HepG2 (cell line): ENCODE results near the gene IFIT1. TPM values are rescaled to one million over a fixed set of nuclear protein-coding genes. Genes with fewer than 3 reads are reported as not detected.

Experiments used
- ATF2 ChIP-seq: sonication (generic); formaldehyde crosslinking; IDR thresholded peaks from 2 replicates; pipeline ENCODE4 v1.4.0; 2020; ENCODE audit warnings: missing genetic modification reagents
- CAMTA2 ChIP-seq: sonication (generic); formaldehyde crosslinking; IDR thresholded peaks from 2 replicates; pipeline ENCODE4 v1.4.0; 2020; ENCODE audit warnings: mild to moderate bottlenecking, missing genetic modification reagents, borderline replicate concordance
- HMGXB4 ChIP-seq, 2 experiments: sonication (generic) in 1 of 2; formaldehyde crosslinking in 1 of 2; IDR thresholded peaks; 2 replicates each; pipeline versions ENCODE4 v1.4.0 to v1.6.1; 2018 to 2020; ENCODE audit warnings: missing genetic modification reagents in 2 of 2, borderline replicate concordance in 1 of 2, low read depth in 1 of 2, mild to moderate bottlenecking in 1 of 2, missing biosample characterization in 1 of 2
- HNF4G ChIP-seq, 2 experiments: sonication (generic) in 1 of 2; formaldehyde crosslinking in 1 of 2; IDR thresholded peaks; 2 replicates each; pipeline versions ENCODE4 v1.4.0 to v1.6.1; 2011 to 2020; ENCODE audit warnings: borderline replicate concordance in 2 of 2, low read depth in 2 of 2, mild to moderate bottlenecking in 2 of 2, low read length in 1 of 2, missing genetic modification reagents in 1 of 2, moderate library complexity in 1 of 2
- IKZF1 ChIP-seq: fragments of 450-650 bp; IDR thresholded peaks from 2 replicates; pipeline ENCODE4 v1.7.1; 2016
- IKZF4 ChIP-seq: sonication (generic); formaldehyde crosslinking; IDR thresholded peaks from 2 replicates; pipeline ENCODE4 v1.5.1; 2020; ENCODE audit warnings: borderline replicate concordance, mild to moderate bottlenecking, low read depth, missing genetic modification reagents; ENCODE audit errors: not compliant biosample characterization
- MAF1 ChIP-seq: sonication (generic); formaldehyde crosslinking; IDR thresholded peaks from 2 replicates; pipeline ENCODE4 v1.5.0; 2020; ENCODE audit warnings: missing genetic modification reagents, borderline replicate concordance
- PHF5A ChIP-seq: IDR thresholded peaks from one replicate; pipeline ENCODE4 v1.6.1; 2018; ENCODE audit warnings: low read depth, missing genetic modification reagents; ENCODE audit not compliant: unreplicated experiment
- RNF2 ChIP-seq: fragments of 450-650 bp; conservative IDR thresholded peaks from 2 replicates; pipeline ENCODE4 v1.6.1; 2016; ENCODE audit warnings: low read depth
- SKI ChIP-seq: fragments of 450-650 bp; IDR thresholded peaks from one replicate; pipeline ENCODE4 v1.6.1; 2018; ENCODE audit warnings: mild to moderate bottlenecking; ENCODE audit not compliant: partially characterized antibody
- TCF12 ChIP-seq, 2 experiments: fragments of 450-650 bp in 1 of 2; sonication (generic) in 1 of 2; formaldehyde crosslinking in 1 of 2; IDR thresholded peaks; 2 replicates each; pipeline versions ENCODE4 v1.6.1 to v1.8.0; 2017 to 2022; ENCODE audit warnings: antibody characterized with exemption in 1 of 2, mild to moderate bottlenecking in 1 of 2, missing genetic modification reagents in 1 of 2, moderate library complexity in 1 of 2
- THAP11 ChIP-seq: IDR thresholded peaks from 2 replicates; pipeline ENCODE4 v1.6.1; 2016; ENCODE audit warnings: missing biosample characterization, missing genetic modification reagents
- ZBTB26 ChIP-seq: IDR thresholded peaks from 2 replicates; pipeline ENCODE4 v1.6.1; 2016; ENCODE audit warnings: missing compliant biosample characterization, missing genetic modification reagents, borderline replicate concordance
- ZFY ChIP-seq: sonication (generic); formaldehyde crosslinking; IDR thresholded peaks from 2 replicates; pipeline ENCODE4 v1.4.0; 2020; ENCODE audit warnings: missing genetic modification reagents
- ZNF331 ChIP-seq: sonication (generic); formaldehyde crosslinking; IDR thresholded peaks from 2 replicates; pipeline ENCODE4 v1.4.0; 2020; ENCODE audit warnings: missing genetic modification reagents
- ZNF567 ChIP-seq: sonication (generic); formaldehyde crosslinking; IDR thresholded peaks from 2 replicates; pipeline ENCODE4 v1.8.1; 2023; ENCODE audit warnings: mild to moderate bottlenecking, missing genetic modification reagents, borderline replicate concordance
- ZNF609 ChIP-seq: sonication (generic); formaldehyde crosslinking; IDR thresholded peaks from 2 replicates; pipeline ENCODE4 v1.4.0; 2020; ENCODE audit warnings: mild to moderate bottlenecking, missing genetic modification reagents, borderline replicate concordance
- ZSCAN20 ChIP-seq: sonication (generic); formaldehyde crosslinking; IDR thresholded peaks from 2 replicates; pipeline ENCODE4 v1.4.0; 2020; ENCODE audit warnings: missing genetic modification reagents, mild to moderate bottlenecking, borderline replicate concordance
- polyA plus RNA-seq, 8 experiments: library from polyadenylated mRNA; depleted of rRNA in 3 of 8; stranded (reverse) in 7 of 8; unstranded in 1 of 8; fragments of >200 nt; fragmentation: Illumina TruSeq in 4 of 8; extraction: Trizol in 4 of 8; gene quantifications; 2 replicates each; pipeline versions ENCODE4 v1.2.1 to v1.2.3, GENCODE V29; 2011 to 2016; ENCODE audit warnings: low read depth in 4 of 8, missing spikeins in 1 of 8, mixed read lengths in 1 of 8; ENCODE audit not compliant: insufficient read depth in 1 of 8
- total RNA-seq, 5 experiments: library from RNA; depleted of rRNA; stranded (reverse); fragments of >200 nt; fragmentation: Illumina TruSeq; extraction: Trizol; gene quantifications; 2 replicates each; pipeline ENCODE4 v1.2.3, GENCODE V29; 2016; ENCODE audit warnings: low read depth in 1 of 5

IFIT1 gene
- total and polyA plus RNA-seq, 2 of the 13 experiments (the other 11 are each of a cell fraction or from before 2014, with no cell fraction given): 1.5 to 5.5 TPM

- TF ChIP-seq ZNF609 (CRISPR knock-in tag) (peak; percentile 53; the same call in 1 of the 2 replicates), HNF4G (IDR thresholded peaks at IDR 0.05; ENCODE audit: borderline replicate concordance, low read depth, low read length) (peak; percentile 61; the same call in 1 of the 2 replicates), HNF4G (CRISPR knock-in tag; IDR thresholded peaks at IDR 0.05; ENCODE audit: borderline replicate concordance, low read depth) (0 out of 2 replicates have a peak, but pooled peaks have one; percentile 36), SKI (peak; percentile 95), ZBTB26 (CRISPR knock-in tag) (no peak; the same call in 1 of the 2 replicates), RNF2 (no peak), HMGXB4 (CRISPR knock-in tag; IDR thresholded peaks at IDR 0.05; ENCODE audit: borderline replicate concordance in 1 of 2, low read depth in 1 of 2) (0 out of 4 replicates have a peak, but pooled peaks of 1 of the 2 experiments have one; percentile 38), ATF2 (CRISPR knock-in tag) (peak; percentile 75), TCF12 (IDR thresholded peaks at IDR 0.05) (no peak), TCF12 (CRISPR knock-in tag; IDR thresholded peaks at IDR 0.05) (no peak), PHF5A (CRISPR knock-in tag) (no peak), ZNF567 (no peak), ZFY (no peak), ZNF331 (CRISPR knock-in tag) (peak; percentile 73), ZSCAN20 (CRISPR knock-in tag) (no peak), IKZF4 (CRISPR knock-in tag) (no peak), CAMTA2 (CRISPR knock-in tag) (no peak), MAF1 (CRISPR knock-in tag) (no peak), IKZF1 (no peak), THAP11 (peak; percentile 69)
Measured at GRCh38 chr10:89373916-89374711, 18.3 kb upstream of the IFIT1 start (continued).
